GM20000 (cell line): ENCODE measurements around the gene GNAL.

Source experiments
- DNase-seq: peaks from one replicate; pipeline ENCODE4 v3.0.0; 2012; ENCODE audit warnings: low spot score
- CTCF ChIP-seq: IDR thresholded peaks from 2 replicates; pipeline ENCODE4 v1.5.1; 2012; ENCODE audit warnings: mild to moderate bottlenecking, control low read depth; ENCODE audit errors: extremely low read depth, missing control alignments

Gene GNAL

GRCh38 chr18:11762429-11762828 lies 73.4 kb downstream of the GNAL start:
- TF ChIP-seq CTCF, result no peak
- no peak for DNase-seq

- DNase-seq, result no peak
- TF ChIP-seq CTCF, result no peak
Observed at GRCh38 chr18:11767329-11767728, 78.3 kb downstream of the GNAL start.

- no peak for DNase-seq
- TF ChIP-seq CTCF, result no peak
Observed at GRCh38 chr18:11767935-11768334, 78.9 kb downstream of the GNAL start.

- TF ChIP-seq CTCF, result no peak
- DNase-seq, result no peak
Observed at GRCh38 chr18:11775436-11776174, 86.5 kb downstream of the GNAL start.

GRCh38 chr18:11780042-11780441 lies 91.0 kb downstream of the GNAL start:
- TF ChIP-seq CTCF, result no peak
- no peak for DNase-seq

GRCh38 chr18:11783716-11784331 lies 94.8 kb downstream of the GNAL start:
- no peak for DNase-seq
- TF ChIP-seq CTCF, result no peak

GRCh38 chr18:11784674-11785304 lies 95.7 kb downstream of the GNAL start:
- TF ChIP-seq CTCF, result no peak
- DNase-seq, result no peak
